ENCODE measurements around the gene NLRP6. TPM values are rescaled to one million over a fixed set of nuclear protein-coding genes. Genes with fewer than 3 reads are reported as not detected.
A peak's percentile ranks its signal among the peaks of the same experiment; 100 is the strongest.
"Not testable (repeated sequence)": the region's sequence is repeated elsewhere in the genome, so short reads cannot be mapped to it uniquely, and the experiment has no call there.

The NLRP6 gene
- total and polyA plus RNA-seq, 8 donors: 0.06 to 1.5 (median 0.17) TPM; not detected in 4

DNA sequence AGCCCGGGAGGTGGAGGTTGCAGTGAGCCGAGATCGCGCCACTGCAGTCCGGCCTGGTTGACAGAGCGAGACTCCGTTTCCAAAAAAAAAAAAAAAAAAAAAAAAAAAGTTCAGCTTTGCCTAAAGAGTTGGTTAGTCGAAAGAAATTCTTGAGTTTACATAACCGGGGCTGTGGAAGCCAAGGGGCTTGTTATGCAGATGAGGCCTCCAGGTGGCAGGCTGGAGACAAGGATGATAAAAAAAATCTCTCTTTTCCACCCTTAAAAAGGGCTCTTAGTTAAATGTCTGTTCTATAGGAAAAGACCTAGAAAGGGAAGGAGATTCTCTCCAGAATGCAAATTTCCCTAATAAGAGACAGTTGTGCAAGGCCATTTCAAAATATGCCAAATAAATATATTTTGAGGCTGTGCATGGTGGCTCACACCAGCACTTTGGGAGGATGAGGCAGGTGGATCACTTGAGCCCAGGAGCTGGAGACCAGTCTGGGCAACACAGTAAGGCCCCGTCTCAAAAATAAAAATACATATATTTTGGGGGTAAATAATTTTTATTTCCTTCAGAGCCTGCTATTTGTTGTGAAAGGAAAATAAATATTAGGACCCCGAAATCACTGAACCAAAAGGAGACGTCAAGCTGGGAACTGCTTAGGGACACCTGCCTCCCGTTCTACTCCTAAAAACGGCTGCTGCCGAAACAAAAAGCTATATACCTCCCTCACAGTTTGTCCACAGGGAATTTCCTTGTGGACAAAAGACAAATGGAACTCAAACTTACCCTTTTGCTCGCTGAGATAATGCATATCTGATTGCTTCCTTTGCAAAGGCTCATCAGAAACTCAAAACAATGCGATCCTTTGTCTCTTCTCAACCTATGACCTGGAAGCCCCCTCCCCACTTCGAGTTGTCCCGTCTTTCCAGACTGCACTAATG, 27.0 kb downstream of the NLRP6 start:
- H3K4me1 ChIP-seq: peaks cover 0 to 50% of the 10 kb centered on the region in 2 donors
- no peaks in the 10 kb centered on the region for H3K9me3 ChIP-seq
- H3K36me3 ChIP-seq: peaks cover 0 to 4% of the 10 kb centered on the region in 2 donors
- no peak overlapping the region for H3K27ac ChIP-seq
- TF ChIP-seq, protein P1, sequence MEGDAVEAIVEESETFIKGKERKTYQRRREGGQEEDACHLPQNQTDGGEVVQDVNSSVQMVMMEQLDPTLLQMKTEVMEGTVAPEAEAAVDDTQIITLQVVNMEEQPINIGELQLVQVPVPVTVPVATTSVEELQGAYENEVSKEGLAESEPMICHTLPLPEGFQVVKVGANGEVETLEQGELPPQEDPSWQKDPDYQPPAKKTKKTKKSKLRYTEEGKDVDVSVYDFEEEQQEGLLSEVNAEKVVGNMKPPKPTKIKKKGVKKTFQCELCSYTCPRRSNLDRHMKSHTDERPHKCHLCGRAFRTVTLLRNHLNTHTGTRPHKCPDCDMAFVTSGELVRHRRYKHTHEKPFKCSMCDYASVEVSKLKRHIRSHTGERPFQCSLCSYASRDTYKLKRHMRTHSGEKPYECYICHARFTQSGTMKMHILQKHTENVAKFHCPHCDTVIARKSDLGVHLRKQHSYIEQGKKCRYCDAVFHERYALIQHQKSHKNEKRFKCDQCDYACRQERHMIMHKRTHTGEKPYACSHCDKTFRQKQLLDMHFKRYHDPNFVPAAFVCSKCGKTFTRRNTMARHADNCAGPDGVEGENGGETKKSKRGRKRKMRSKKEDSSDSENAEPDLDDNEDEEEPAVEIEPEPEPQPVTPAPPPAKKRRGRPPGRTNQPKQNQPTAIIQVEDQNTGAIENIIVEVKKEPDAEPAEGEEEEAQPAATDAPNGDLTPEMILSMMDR (IDR thresholded peaks at IDR 0.05): peak; percentile 65 to 72
- ATAC-seq (peak; percentile 44), DNase-seq (peak in 3 of 4 donors; percentile 55 to 89 (median 63))
- H3K27me3 ChIP-seq: peaks cover 2 to 11% of the 10 kb centered on the region in 2 donors
- intact Hi-C loops (cut with DNase I): no loop called here
- no peak overlapping the region for H3K4me3 ChIP-seq

DNA sequence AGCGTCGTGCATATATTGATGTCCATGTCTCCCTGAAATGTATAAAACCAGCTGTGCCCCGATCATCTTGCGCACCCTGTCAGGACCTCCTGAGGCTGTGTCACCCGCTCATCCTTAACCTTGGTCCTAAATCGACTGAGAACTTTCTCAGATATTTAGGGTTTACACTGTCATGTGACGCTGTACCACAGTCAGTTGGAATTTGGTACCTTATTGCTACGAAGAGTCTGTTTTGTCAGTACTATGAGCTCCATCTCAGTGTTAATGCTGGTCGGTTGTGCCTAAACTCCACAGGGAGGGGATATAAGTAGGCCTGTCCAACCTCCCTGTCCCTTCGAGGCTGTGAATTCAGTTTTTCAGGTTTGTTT, 27.6 kb downstream of the NLRP6 start:
- intact Hi-C loops (cut with DNase I): no loop called here
- no peak for DNase-seq
- peaks cover 0 to 4% of the 10 kb centered on the region in 2 donors for H3K27me3 ChIP-seq
- TF ChIP-seq, protein P1 (IDR thresholded peaks at IDR 0.05): no peak
- H3K36me3 ChIP-seq: peaks cover 0 to 4% of the 10 kb centered on the region in 2 donors
- no peak overlapping the region for H3K4me3 ChIP-seq
- peak overlapping the region in 1 of 2 donors; percentile 93 for H3K27ac ChIP-seq
- ATAC-seq: no peak
- H3K9me3 ChIP-seq: no peaks in the 10 kb centered on the region
- H3K4me1 ChIP-seq: peaks cover 0 to 48% of the 10 kb centered on the region in 2 donors

DNA sequence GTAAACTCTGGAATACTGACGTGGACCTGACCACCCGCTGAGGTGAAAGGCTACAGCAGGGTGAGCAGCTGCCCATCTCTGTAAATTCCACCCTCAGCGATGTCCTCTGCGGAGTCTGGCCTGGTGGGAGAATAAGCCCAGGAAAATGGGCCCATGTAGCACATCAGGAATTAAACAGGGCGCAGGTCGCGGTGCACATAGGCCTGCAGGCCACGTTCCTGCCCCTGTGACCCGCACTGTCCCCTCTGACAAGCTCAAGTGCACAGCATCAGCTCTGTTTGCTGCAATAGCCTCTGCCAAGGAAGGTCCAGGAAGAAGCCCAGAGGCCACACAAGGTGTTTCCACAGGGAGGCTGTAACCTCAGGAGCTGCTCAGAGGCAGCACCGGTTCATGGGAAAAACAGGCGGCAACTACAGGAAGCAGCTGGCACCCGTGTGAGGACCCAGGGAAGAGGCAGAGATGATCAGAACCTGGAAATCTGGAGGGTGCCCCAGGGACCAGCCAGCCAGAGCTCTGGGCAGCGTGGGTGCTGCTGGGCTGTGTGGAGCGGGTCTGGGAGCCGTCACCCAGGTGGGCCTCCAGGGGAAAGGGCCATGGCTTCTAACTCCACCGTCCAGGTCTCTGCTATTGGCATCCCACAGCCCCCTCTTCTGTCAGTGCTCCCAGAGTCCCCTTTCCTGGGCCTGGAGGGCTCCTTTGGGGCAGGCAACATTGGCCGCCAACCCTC, 28.6 kb downstream of the NLRP6 start:
- H3K36me3 ChIP-seq: peaks cover 0 to 4% of the 10 kb centered on the region in 2 donors
- no peak overlapping the region for H3K4me3 ChIP-seq
- TF ChIP-seq, protein P1 (IDR thresholded peaks at IDR 0.05): no peak
- H3K4me1 ChIP-seq: peaks cover 0 to 50% of the 10 kb centered on the region in 2 donors
- DNase-seq: peak in 1 of 4 donors; percentile 47
- intact Hi-C loops (cut with DNase I): no loop called here
- no peaks in the 10 kb centered on the region for H3K9me3 ChIP-seq
- H3K27me3 ChIP-seq: no peaks in the 10 kb centered on the region
- no peak for ATAC-seq
- H3K27ac ChIP-seq: peak overlapping the region; percentile 88 to 93

DNA sequence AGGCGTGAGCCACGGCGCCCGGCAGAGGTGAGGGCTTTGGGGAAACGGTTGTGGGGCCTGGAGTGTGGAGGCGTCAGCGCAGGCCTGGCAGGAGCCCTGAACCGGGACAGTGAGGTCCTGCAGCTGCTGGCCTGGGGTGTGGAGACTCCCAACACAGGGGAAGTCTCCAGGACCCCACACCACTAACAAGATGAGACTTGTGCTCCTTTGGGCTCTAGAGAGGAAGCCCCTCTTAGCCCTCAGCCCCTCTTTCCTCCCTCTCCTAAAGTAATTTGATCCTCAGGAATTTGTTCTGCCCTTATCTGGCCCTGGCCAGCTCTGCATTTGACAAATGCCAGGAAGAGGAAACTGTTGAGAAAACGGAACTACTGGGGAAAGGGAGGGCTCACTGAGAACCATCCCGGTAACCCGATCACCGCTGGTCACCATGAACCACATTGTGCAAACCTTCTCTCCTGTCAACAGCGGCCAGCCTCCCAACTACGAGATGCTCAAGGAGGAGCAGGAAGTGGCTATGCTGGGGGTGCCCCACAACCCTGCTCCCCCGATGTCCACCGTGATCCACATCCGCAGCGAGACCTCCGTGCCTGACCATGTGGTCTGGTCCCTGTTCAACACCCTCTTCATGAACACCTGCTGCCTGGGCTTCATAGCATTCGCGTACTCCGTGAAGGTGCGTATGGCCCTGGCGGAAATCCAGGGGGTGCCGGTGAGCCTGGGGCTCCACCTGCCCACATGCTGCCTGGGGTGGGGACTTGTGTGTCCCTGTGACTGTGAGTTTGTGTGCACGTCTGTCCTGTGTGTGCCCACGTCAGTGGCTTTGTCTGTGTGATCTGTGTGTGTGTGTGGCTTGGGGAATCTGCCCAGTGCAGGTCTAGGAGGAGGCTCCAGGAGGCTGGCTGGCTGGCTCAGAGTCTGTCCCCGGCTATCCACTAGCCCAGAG, 29.8 kb downstream of the NLRP6 start, which contains the start of gene IFITM2:
Gene IFITM2, plus strand, starts transcription at position 51 of the 943 bp plus-strand sequence. Its CDS starts 377 bp downstream, at position 428.
- H3K9me3 ChIP-seq; H3K27me3 ChIP-seq; H3K36me3 ChIP-seq; intact Hi-C loops (cut with DNase I): not testable (repeated sequence)
- peak in 3 of 4 donors; percentile 81 to 89 (median 87) for DNase-seq
- Histone ChIP-seq H3K4me1 (peaks cover under 1 to 62% of the 10 kb centered on the region in 2 donors), H3K27ac (peak within 1 kb of the TSS; percentile 88 to 93), H3K4me3 (peak within 1 kb of the TSS; percentile 35 to 69)
- peak; percentile 70 for ATAC-seq

DNA sequence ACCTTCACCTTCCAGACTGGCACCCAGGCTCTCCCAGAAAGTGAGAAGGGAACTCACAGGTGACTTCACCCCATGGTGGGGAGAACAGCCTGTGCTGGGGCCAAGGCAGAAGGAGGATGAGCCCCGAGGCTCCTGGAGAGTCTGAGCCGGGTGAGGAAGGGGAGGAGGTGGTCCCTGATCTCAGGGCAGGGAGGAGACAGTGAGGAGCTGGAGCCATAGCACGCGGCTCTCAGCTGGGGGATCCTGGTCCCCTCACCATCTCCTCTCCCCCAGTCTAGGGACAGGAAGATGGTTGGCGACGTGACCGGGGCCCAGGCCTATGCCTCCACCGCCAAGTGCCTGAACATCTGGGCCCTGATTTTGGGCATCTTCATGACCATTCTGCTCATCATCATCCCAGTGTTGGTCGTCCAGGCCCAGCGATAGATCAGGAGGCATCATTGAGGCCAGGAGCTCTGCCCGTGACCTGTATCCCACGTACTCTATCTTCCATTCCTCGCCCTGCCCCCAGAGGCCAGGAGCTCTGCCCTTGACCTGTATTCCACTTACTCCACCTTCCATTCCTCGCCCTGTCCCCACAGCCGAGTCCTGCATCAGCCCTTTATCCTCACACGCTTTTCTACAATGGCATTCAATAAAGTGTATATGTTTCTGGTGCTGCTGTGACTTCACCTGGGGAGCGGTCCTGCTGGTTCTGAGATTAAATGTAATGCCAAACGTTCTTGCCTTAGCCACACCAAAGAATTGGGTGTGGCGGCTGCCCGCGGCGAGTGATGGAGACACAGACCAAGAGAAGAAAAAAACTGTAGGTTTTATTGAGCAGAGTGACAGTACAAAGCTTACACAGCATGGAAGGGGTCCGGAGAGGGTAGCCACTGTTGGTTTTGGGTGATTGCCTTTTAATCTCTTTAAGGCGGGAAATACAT, 30.8 kb downstream of the NLRP6 start:
- H3K27me3 ChIP-seq; H3K9me3 ChIP-seq; intact Hi-C loops (cut with DNase I); H3K36me3 ChIP-seq: not testable (repeated sequence)
- H3K4me1 ChIP-seq: peaks cover 7 to 72% of the 10 kb centered on the region in 2 donors
- DNase-seq (peak in 1 of 4 donors; percentile 49), ATAC-seq (peak; percentile 0)
- peak overlapping the region; percentile 88 to 93 for H3K27ac ChIP-seq
- peak overlapping the region; percentile 35 to 69 for H3K4me3 ChIP-seq

DNA sequence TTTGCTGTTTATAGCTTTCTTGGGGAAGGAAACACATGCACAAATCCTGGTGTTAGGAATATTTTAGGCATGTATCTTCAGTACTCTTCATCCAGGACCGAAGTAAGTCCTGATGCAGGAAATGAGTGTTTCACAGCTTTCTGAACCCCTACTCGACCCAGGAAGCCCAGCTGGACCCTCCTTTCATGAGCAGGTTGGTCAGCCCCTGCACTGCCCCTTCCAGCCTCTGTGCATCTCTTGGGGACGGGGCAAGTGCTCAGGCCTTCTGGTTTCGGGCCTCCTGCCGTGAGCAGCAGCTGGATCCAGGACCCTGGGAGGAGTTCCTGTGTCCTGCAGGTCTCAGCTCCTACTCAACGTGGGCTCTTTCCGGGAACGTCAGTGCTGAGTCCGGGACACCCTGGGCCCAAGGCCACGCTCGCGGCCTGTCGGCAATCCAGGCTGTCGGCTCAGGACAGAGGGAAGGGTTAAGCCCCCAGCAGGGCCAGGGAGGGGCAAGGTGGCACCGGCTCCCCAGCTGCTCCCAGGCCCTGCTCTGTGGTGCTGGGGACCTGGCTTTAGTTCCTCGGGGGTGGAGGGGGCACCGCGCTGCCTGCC, 31.9 kb downstream of the NLRP6 start:
- Histone ChIP-seq H3K4me1 (peaks cover 9 to 72% of the 10 kb centered on the region in 2 donors), H3K27ac (peak overlapping the region; percentile 88 to 93)
- ATAC-seq: peak; percentile 4

DNA sequence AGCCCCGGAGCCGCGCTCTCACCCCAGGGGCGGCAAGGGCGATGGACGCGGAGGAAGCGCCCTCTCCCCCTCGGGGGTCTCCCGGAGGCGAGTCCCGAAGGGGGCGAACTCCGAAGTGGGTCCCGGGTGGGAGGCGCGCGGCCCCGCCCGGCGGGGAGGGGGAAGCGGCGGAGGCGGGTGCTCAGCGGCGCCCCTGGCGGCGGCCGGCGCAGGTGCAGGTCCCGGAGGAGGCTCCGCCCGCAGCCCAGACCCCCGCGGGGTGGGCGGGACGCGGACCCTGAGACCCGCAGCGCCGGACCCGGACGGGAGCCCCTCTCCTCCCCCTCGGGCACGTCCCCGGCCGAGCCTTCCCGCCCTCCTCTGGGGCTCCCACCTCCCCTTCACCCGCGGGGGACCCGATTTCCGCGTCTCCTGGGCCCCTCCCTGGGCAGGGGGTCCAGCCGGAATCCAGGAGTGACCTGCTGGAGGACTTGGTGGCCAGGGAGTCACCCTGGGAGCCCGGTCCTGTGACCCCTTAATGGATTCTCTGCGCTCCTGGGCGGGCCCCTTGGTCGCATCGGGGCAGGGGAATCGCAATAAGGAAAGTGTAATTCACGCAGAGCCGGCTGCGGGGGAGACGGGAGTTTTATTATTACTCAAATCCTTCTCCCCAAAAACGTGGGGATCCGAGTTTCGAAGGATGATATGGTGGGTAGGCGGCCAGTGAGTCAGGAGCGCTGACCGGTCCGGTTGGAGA, 33.0 kb downstream of the NLRP6 start:
- Histone ChIP-seq H3K27ac (peak overlapping the region; percentile 53 to 91), H3K4me1 (peaks cover 16 to 72% of the 10 kb centered on the region in 2 donors), H3K36me3 (peaks cover 0 to 12% of the 10 kb centered on the region in 2 donors), H3K4me3 (peak overlapping the region in 1 of 2 donors; percentile 59)
- DNase-seq: peak in 1 of 4 donors; percentile 49
- peak; percentile 75 for ATAC-seq
- intact Hi-C loops (cut with DNase I); H3K9me3 ChIP-seq; H3K27me3 ChIP-seq: not testable (repeated sequence)

More for the DNA sequence above, 31.9 kb downstream of the NLRP6 start:
- H3K27me3 ChIP-seq; intact Hi-C loops (cut with DNase I); H3K9me3 ChIP-seq; H3K36me3 ChIP-seq: not testable (repeated sequence)
- DNase-seq: peak in 1 of 4 donors; percentile 36
- peak overlapping the region; percentile 35 to 69 for H3K4me3 ChIP-seq

Measured in left lung (tissue), 10 donors.